GM18498 (cell line): ENCODE data around the gene DHPS.

Source experiments
- ATAC-seq: cut with Tn5 transposase; IDR thresholded peaks from one replicate; pipeline ENCODE4 v1.9.1; 2021; ENCODE audit warnings: mild to moderate bottlenecking, moderate library complexity; ENCODE audit not compliant: unreplicated experiment

The DHPS gene

GRCh38 chr19:12675940-12676339 is 5.7 kb downstream of the DHPS start:
- no peak for ATAC-seq

- ATAC-seq = no peak
These were observed 6.3 kb downstream of the DHPS start for GRCh38 chr19:12675399-12675798.

- ATAC-seq = no peak
These were observed 8.9 kb downstream of the DHPS start for GRCh38 chr19:12672744-12673143.

GRCh38 chr19:12670159-12670928 is 11.3 kb downstream of the DHPS start:
- ATAC-seq = no peak

GRCh38 chr19:12669270-12670158 is 12.2 kb downstream of the DHPS start:
- peak; percentile 31 for ATAC-seq

GRCh38 chr19:12668932-12669269 is 12.8 kb downstream of the DHPS start:
- peak; percentile 3 for ATAC-seq

- ATAC-seq = no peak
These were observed 13.3 kb downstream of the DHPS start for GRCh38 chr19:12668346-12668745.

GRCh38 chr19:12667731-12668302 is 13.9 kb downstream of the DHPS start:
- ATAC-seq = no peak

- ATAC-seq = peak; percentile 57
These were observed 15.2 kb downstream of the DHPS start, which contains the start of the genes MAN2B1 and WDR83 for GRCh38 chr19:12666265-12667048. Gene MAN2B1, minus strand, starts transcription at chr19:12666742. Its CDS starts 41 bp downstream, at chr19:12666701. Gene WDR83, plus strand, starts transcription at chr19:12666807. Its CDS starts 2,984 bp downstream, at chr19:12669791.

GRCh38 chr19:12665671-12666264 is 15.9 kb downstream of the DHPS start:
- no peak for ATAC-seq

- peak; percentile 38 for ATAC-seq
These were observed 16.5 kb downstream of the DHPS start for GRCh38 chr19:12665281-12665573.

- ATAC-seq = no peak
These were observed 17.0 kb downstream of the DHPS start for GRCh38 chr19:12664406-12665280.

GRCh38 chr19:12660980-12661379 is 20.7 kb downstream of the DHPS start:
- ATAC-seq = no peak

GRCh38 chr19:12657966-12658365 is 23.7 kb downstream of the DHPS start:
- ATAC-seq = no peak

- no peak for ATAC-seq
These were observed 24.6 kb downstream of the DHPS start for GRCh38 chr19:12656899-12657571.

GRCh38 chr19:12655546-12655945 is 26.1 kb downstream of the DHPS start:
- ATAC-seq = no peak

GRCh38 chr19:12652219-12652618 is 29.5 kb downstream of the DHPS start:
- no peak for ATAC-seq

GRCh38 chr19:12649941-12650340 is 31.7 kb downstream of the DHPS start:
- ATAC-seq = no peak

- no peak for ATAC-seq
These were observed 33.6 kb downstream of the DHPS start for GRCh38 chr19:12648088-12648487.
